RWPE2 (cell line): ENCODE data around the gene NATD1.

Experiments used
- ATAC-seq: fragments of 200-7000 bp; cut with Tn5 transposase; 3 replicates; pipeline ENCODE4 v1.9.1; 2021; ENCODE audit warnings: low read depth
- DNase-seq: peaks from one replicate; pipeline ENCODE4 v3.0.0-alpha.2; 2020; ENCODE audit warnings: low spot score
- H3K27ac ChIP-seq: fragments of 450-650 bp; 2 replicates; pipeline ENCODE4 v1.5.1; 2017; ENCODE audit warnings: mild to moderate bottlenecking; ENCODE audit not compliant: poor library complexity, severe bottlenecking
- H3K27me3 ChIP-seq: fragments of 250-450 bp; sonication (Bioruptor Pico); 2 replicates; pipeline ENCODE4 v1.5.1; 2021; ENCODE audit warnings: mild to moderate bottlenecking, moderate library complexity; ENCODE audit not compliant: insufficient read depth, poor library complexity, severe bottlenecking
- H3K36me3 ChIP-seq: fragments of 250-450 bp; sonication (Bioruptor Pico); 2 replicates; pipeline ENCODE4 v1.5.1; 2020; ENCODE audit warnings: low read depth, mild to moderate bottlenecking, moderate library complexity
- H3K4me1 ChIP-seq: fragments of 250-450 bp; sonication (Bioruptor Pico); 2 replicates; pipeline ENCODE4 v1.5.1; 2021; ENCODE audit warnings: mild to moderate bottlenecking, moderate library complexity; ENCODE audit not compliant: insufficient read depth, poor library complexity, severe bottlenecking
- H3K4me3 ChIP-seq: fragments of 250-450 bp; sonication (Bioruptor Pico); 2 replicates; pipeline ENCODE4 v1.5.1; 2021; ENCODE audit warnings: mild to moderate bottlenecking, moderate library complexity; ENCODE audit not compliant: severe bottlenecking
- H3K9me3 ChIP-seq: fragments of 250-450 bp; sonication (Bioruptor Pico); 2 replicates; pipeline ENCODE4 v1.5.1; 2021; ENCODE audit warnings: mild to moderate bottlenecking, moderate library complexity; ENCODE audit not compliant: severe bottlenecking
- CTCF ChIP-seq: fragments of 450-650 bp; IDR thresholded peaks from one replicate; pipeline ENCODE4 v1.5.1; 2017; ENCODE audit warnings: mild to moderate bottlenecking, moderate library complexity; ENCODE audit not compliant: poor library complexity, severe bottlenecking

Gene NATD1

GRCh38 chr17:21252796-21253645, at the start of gene NATD1:
TSS of gene NATD1 (minus strand) at chr17:21253410. CDS start at chr17:21253264, 146 bp downstream.
- Histone ChIP-seq H3K27me3 (no peaks in the 10 kb centered on the region), H3K9me3 (no peaks in the 10 kb centered on the region), H3K4me3 (peak within 1 kb of the TSS; percentile 63), H3K4me1 (peaks cover 21% of the 10 kb centered on the region), H3K36me3 (no peaks in the 10 kb centered on the region), H3K27ac (no peak within 1 kb of the TSS)
- ATAC-seq (peak; percentile 56), DNase-seq (no peak)
- no peak for TF ChIP-seq CTCF

GRCh38 chr17:21301593-21302550, 48.7 kb upstream of the NATD1 start:
- H3K4me3 ChIP-seq: no peak overlapping the region
- H3K27me3 ChIP-seq: no peaks in the 10 kb centered on the region
- no peak overlapping the region for H3K27ac ChIP-seq
- no peaks in the 10 kb centered on the region for H3K9me3 ChIP-seq
- no peak for TF ChIP-seq CTCF
- no peak for ATAC-seq
- no peaks in the 10 kb centered on the region for H3K4me1 ChIP-seq
- H3K36me3 ChIP-seq: peaks cover 57% of the 10 kb centered on the region
- DNase-seq: peak; percentile 72

- Histone ChIP-seq H3K4me1 (no peaks in the 10 kb centered on the region), H3K36me3 (peaks cover 51% of the 10 kb centered on the region), H3K27ac (no peak overlapping the region), H3K4me3 (no peak overlapping the region), H3K9me3 (no peaks in the 10 kb centered on the region), H3K27me3 (no peaks in the 10 kb centered on the region)
- TF ChIP-seq CTCF: no peak
- no peak for DNase-seq
- no peak for ATAC-seq
Observed at GRCh38 chr17:21300601-21301571, 47.7 kb upstream of the NATD1 start.

GRCh38 chr17:21299981-21300600, 46.9 kb upstream of the NATD1 start:
- H3K27me3 ChIP-seq: no peaks in the 10 kb centered on the region
- no peak overlapping the region for H3K4me3 ChIP-seq
- peaks cover 51% of the 10 kb centered on the region for H3K36me3 ChIP-seq
- H3K4me1 ChIP-seq: no peaks in the 10 kb centered on the region
- DNase-seq (no peak), ATAC-seq (no peak)
- no peak overlapping the region for H3K27ac ChIP-seq
- TF ChIP-seq CTCF: no peak
- H3K9me3 ChIP-seq: no peaks in the 10 kb centered on the region
